Calu3 (cell line): ENCODE results near the gene COL13A1. TPM values are rescaled to one million over a fixed set of nuclear protein-coding genes. Genes with fewer than 3 reads are reported as not detected.

Source experiments
- BruUV-seq: library from RNA; stranded (reverse); fragments of 400-500 nt; replicated peaks from 2 replicates; lab custom pipeline; 2021; lab: Mats Ljungman, UMichigan
- CTCF ChIA-PET: fragments of 300-600 bp; sonication (Branson Sonifier 250); formaldehyde crosslinking; loops from one replicate; lab custom pipeline; 2022; ENCODE audit warnings: antibody characterized with exemption; lab: Charles Lee
- DNase-seq: peaks from one replicate; pipeline ENCODE4 v3.0.0; 2022
- H3K27ac Mint-ChIP-seq: one replicate; pipeline ENCODE4 v1.8.0; 2022; ENCODE audit warnings: mixed read lengths; ENCODE audit not compliant: unreplicated experiment
- H3K27me3 Mint-ChIP-seq: one replicate; pipeline ENCODE4 v1.8.0; 2022; ENCODE audit warnings: mixed read lengths; ENCODE audit not compliant: unreplicated experiment
- H3K36me3 Mint-ChIP-seq: one replicate; pipeline ENCODE4 v1.8.0; 2022; ENCODE audit warnings: mild to moderate bottlenecking, moderate library complexity, mixed read lengths; ENCODE audit not compliant: insufficient read depth, unreplicated experiment
- H3K4me1 Mint-ChIP-seq: one replicate; pipeline ENCODE4 v1.8.0; 2022; ENCODE audit warnings: mild to moderate bottlenecking, low read depth, mixed read lengths; ENCODE audit not compliant: unreplicated experiment
- H3K4me3 Mint-ChIP-seq: one replicate; pipeline ENCODE4 v1.8.0; 2022; ENCODE audit warnings: mild to moderate bottlenecking, low read depth, moderate library complexity, mixed read lengths; ENCODE audit not compliant: unreplicated experiment
- H3K9me3 Mint-ChIP-seq: one replicate; pipeline ENCODE4 v1.8.0; 2022; ENCODE audit warnings: low read depth, mixed read lengths; ENCODE audit not compliant: unreplicated experiment
- intact Hi-C: fragments of 100-400 bp; cut with micrococcal nuclease; formaldehyde crosslinking; loops from one replicate; pipeline ENCODE4 v1.10.0; 2022; ENCODE audit not compliant: unreplicated experiment
- total RNA-seq: library from RNA; stranded (reverse); gene quantifications from 2 replicates; pipeline ENCODE4 v1.2.3, GENCODE V29; 2022
- TF ChIP-seq, protein P1 (sequence below): fragments of 200-600 bp; IDR thresholded peaks from one replicate; pipeline ENCODE4 v1.8.0; 2022; ENCODE audit warnings: antibody characterized with exemption; ENCODE audit not compliant: unreplicated experiment

The COL13A1 gene
- total RNA-seq, 1 experiment from 2014 or later, result 0.24 TPM

DNA sequence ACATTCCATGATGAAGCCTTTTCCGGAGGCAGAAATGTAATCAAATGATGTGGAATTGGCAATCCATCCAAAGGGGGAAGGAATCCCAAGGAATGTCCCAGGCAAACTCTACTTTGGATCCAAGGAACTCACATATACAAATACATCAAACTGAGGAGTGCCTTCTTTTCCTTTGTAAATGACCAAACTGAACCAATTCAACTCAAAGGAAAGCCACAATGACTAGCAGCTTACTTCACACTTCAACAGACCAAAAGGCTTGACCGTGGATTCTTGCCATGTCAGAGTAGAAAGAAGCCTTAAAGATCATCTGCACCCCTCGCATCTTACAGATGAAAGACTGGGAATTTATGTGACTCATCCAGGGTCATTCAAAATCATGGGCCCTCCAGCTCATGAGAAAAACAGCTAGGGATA lies 171.3 kb downstream of the COL13A1 start:
- Mint-ChIP-seq H3K36me3 (no peaks in the 10 kb centered on the region), H3K27me3 (peaks cover 95% of the 10 kb centered on the region), H3K27ac (no peak overlapping the region), H3K9me3 (no peaks in the 10 kb centered on the region), H3K4me3 (no peak overlapping the region), H3K4me1 (no peaks in the 10 kb centered on the region)
- TF ChIP-seq, protein P1, sequence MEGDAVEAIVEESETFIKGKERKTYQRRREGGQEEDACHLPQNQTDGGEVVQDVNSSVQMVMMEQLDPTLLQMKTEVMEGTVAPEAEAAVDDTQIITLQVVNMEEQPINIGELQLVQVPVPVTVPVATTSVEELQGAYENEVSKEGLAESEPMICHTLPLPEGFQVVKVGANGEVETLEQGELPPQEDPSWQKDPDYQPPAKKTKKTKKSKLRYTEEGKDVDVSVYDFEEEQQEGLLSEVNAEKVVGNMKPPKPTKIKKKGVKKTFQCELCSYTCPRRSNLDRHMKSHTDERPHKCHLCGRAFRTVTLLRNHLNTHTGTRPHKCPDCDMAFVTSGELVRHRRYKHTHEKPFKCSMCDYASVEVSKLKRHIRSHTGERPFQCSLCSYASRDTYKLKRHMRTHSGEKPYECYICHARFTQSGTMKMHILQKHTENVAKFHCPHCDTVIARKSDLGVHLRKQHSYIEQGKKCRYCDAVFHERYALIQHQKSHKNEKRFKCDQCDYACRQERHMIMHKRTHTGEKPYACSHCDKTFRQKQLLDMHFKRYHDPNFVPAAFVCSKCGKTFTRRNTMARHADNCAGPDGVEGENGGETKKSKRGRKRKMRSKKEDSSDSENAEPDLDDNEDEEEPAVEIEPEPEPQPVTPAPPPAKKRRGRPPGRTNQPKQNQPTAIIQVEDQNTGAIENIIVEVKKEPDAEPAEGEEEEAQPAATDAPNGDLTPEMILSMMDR, result no peak
- CTCF ChIA-PET, result no interaction called here
- DNase-seq, result no peak
- intact Hi-C loops, result no loop called here
- BruUV-seq, result no TSS peak

GRCh38 chr10:69973678-69974077 lies 172.0 kb downstream of the COL13A1 start:
- H3K4me3 Mint-ChIP-seq, result no peak overlapping the region
- H3K9me3 Mint-ChIP-seq, result no peaks in the 10 kb centered on the region
- no peaks in the 10 kb centered on the region for H3K36me3 Mint-ChIP-seq
- TF ChIP-seq, protein P1, result no peak
- H3K27ac Mint-ChIP-seq, result no peak overlapping the region
- H3K4me1 Mint-ChIP-seq, result no peaks in the 10 kb centered on the region
- peaks cover 95% of the 10 kb centered on the region for H3K27me3 Mint-ChIP-seq
- BruUV-seq, result no TSS peak
- DNase-seq, result no peak
- CTCF ChIA-PET, result interaction anchor here (0.6 to 0.7 kb wide), 2 partner anchors 17 to 173 kb away, joined by 3 to 4 read pairs; partner anchors contain the start of gene TYSND1
- intact Hi-C loops, result no loop called here

DNA sequence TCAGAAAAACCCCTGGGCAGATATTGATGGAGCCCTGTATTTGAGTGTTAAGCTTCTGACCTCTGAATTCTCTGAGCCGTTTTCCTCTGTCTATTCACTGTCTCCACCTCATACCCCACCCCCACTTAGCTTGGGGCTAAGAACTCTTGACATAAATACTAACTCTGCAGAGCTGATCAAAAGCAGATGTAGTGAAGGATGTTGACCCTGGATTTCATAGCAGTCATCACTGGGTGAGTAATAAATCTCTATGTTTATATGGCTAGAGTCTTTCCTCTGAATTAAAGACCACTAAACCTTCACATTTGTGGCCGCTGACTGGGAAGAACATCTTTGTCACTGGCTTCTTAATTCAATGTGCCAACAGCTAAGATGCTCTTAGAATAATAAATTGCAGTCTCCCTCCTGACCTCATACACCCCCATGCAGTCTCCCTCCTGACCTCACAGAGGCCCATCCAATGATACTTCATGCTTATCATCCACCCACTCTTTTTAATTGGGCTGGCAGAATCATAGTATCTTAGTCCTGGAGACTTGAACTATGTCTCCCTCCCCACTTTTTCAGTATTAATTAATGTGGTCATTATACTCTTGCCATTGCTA lies 172.9 kb downstream of the COL13A1 start:
- Mint-ChIP-seq H3K4me1 (no peaks in the 10 kb centered on the region), H3K9me3 (no peaks in the 10 kb centered on the region), H3K27me3 (peaks cover 95% of the 10 kb centered on the region), H3K4me3 (no peak overlapping the region), H3K27ac (no peak overlapping the region), H3K36me3 (no peaks in the 10 kb centered on the region)
- TF ChIP-seq, protein P1, result no peak
- intact Hi-C loops, result no loop called here
- CTCF ChIA-PET, result no interaction called here
- no peak for DNase-seq
- BruUV-seq, result no TSS peak

GRCh38 chr10:69976795-69977546 lies 175.3 kb downstream of the COL13A1 start:
- DNase-seq, result no peak
- Mint-ChIP-seq H3K36me3 (no peaks in the 10 kb centered on the region), H3K27ac (no peak overlapping the region), H3K27me3 (peaks cover 95% of the 10 kb centered on the region), H3K4me3 (no peak overlapping the region), H3K4me1 (no peaks in the 10 kb centered on the region), H3K9me3 (no peaks in the 10 kb centered on the region)
- BruUV-seq, result no TSS peak
- intact Hi-C loops, result no loop called here
- CTCF ChIA-PET, result interaction anchor here (0.5 kb wide), 1 partner anchor 15 kb away, joined by 3 read pairs; no protein-coding TSS in a partner anchor
- TF ChIP-seq, protein P1, result no peak
